ENCODE data around the gene TLX1.

Gene TLX1

DNA sequence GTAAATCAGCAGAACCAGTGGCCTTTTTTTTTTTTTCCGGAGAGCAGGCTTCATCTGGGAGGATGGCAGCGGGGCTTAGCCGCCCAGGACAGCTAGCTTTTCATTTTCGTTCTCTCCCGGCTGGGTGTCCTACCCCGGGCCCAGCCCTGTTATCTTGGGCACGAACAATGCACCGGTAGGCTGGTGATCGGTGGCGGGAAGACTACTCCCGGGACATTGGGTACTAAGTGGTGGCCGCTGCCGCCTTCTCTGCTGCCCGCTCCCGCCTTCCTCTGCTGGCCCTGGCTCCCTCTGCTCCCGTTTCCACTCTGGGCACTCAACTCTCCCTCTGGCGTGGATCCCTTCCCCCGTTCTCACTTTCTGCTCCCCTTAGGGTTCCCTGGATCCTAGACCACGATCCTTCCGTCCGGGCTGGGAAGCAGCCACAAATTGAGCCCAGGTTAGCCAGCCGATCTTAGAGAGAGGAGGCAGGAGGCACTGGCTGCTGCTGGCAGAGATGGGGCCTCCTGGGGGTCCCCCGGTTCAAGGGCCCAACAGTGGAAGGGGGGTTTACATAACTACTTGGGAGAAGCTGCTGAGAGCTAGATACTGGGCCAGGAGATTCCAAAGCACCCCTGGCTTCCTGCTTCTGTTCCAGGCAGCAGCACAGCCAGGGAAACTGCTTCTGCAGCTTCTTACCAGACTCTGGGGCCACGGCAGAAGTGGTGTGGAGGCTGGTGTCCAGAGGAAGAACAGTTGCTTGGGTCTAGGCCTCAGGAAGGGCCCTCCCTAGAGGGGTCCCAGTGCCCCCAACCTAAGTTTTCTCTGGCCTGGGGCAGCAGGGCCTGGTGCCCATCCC lies 1.8 kb downstream of the TLX1 start:
- no peak overlapping the region for H3K27ac ChIP-seq
- no peak for DNase-seq (ENCODE audit: low read depth, low spot score)

DNA sequence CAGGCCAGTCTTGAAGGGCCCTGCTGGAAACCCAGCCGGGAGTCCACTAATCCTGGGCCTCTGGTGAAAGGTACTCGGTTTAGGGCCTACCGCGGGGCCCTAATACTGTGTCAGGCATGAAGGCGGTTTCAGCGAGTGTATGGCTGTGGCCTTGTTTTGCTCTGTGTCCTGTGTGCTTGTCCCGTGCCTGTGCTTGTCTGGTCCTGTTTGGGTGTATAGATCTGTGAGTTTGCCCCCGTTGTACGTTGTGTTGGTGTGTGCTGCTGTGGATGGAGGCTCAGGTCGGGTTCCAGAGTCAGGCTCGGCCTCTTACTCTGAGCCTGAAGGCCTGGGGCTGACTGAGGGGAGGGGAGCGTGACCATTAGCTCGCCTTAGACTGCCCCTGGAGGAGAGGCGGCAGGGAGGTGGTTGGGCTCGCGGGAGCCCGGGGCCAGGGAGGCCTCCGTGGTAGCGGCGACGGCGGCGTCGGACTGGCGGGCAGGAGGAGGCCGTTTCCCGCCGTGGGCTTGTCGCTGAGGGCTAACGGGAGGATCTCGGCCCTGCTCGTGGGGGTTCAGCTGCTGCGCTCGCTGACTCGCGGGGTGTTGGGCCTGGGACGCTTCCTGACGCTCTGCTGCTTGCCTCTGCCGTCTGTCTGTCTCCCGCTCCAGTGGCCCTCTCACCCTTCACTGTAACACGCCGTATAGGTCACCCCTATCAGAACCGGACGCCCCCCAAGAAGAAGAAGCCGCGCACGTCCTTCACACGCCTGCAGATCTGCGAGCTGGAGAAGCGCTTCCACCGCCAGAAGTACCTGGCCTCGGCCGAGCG lies 2.6 kb downstream of the TLX1 start:
- DNase-seq (ENCODE audit: low read depth, low spot score) = no peak
- H3K27ac ChIP-seq = no peak overlapping the region

- no peak for DNase-seq (ENCODE audit: low read depth, low spot score)
Measured at GRCh38 chr10:101134299-101135127, 3.4 kb downstream of the TLX1 start.

DNA sequence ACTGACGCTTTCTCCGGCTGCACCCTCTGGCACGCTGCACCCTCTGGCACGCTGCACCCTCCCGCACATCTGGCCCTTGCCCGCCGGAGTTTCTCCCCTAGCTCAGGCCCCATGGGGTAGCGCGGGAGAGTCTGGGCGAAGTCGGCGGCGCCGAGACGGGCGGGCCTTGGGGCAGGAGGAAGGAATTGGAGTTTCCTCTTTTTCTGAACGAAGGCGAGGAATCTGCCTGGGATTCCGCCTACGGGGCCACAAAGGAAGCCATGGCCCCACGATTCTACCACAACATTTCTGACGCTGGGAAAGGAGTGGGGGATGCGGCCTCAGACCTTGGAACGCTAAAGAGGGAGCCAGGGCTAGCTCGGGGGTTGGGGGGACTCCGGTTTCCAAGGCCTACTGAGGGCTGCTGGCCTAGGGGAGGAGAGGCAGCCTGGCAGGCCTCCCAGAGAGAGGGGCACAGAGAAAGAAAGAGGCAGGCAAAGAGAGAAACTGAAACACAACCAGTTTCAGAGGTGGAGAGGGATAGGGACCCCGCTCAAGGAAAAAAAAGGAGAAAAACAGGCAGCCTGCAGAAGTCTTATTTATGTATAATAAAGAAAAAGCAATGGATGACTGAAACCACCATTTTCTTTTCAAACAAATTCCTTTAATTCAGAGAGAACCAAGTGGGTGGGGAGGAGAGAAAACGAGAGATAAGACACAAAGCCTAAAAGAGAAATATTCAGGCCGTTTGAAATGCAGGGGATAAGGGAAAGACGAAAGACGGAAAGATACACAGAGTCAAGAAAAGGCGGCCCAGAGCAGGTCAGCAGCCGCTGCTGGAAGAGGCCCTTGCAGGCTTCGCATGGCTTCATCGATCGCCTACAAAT lies 4.3 kb downstream of the TLX1 start:
- no peak for DNase-seq (ENCODE audit: low read depth, low spot score)
- H3K27ac ChIP-seq = no peak overlapping the region

More at GRCh38 chr10:101134299-101135127, 3.4 kb downstream of the TLX1 start:
- H3K27ac ChIP-seq = no peak overlapping the region

- no peak overlapping the region for H3K27ac ChIP-seq
- no peak for DNase-seq (ENCODE audit: low read depth, low spot score)
Measured at GRCh38 chr10:101136007-101136707, 5.1 kb downstream of the TLX1 start.

DNA sequence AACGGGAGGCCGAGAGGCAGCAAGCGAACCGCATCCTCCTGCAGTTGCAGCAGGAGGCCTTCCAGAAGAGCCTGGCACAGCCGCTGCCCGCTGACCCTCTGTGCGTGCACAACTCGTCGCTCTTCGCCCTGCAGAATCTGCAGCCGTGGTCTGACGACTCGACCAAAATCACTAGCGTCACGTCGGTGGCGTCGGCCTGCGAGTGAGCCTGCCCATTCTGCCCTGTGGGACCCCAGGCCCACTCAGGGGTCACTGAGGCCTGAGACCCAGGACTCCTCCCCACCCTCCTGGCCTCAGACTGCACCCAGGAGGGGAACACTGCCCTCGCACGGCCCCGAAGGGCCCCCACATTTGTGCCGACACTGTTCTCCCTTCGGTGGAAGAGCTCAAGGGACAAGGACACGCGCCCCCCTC lies 5.6 kb downstream of the TLX1 start:
- no peak overlapping the region for H3K27ac ChIP-seq
- no peak for DNase-seq (ENCODE audit: low read depth, low spot score)

DNA sequence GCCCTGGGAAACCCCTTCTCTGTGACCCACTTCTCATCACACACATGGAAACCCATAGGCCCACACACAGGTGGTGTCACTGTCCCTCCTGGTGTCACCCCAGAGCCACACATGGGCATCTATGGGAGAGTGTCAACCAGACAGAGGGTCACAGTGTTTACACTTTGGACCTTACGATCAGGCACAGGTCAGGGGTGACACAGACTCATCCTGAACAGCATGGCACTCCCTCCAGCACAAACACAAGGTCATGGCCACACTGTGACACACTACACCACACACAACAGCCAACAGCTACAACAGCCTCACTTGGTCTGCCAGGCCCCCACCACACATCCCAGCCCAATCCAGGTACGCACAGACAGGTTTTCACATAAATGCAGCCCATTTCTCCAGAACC lies 6.2 kb downstream of the TLX1 start:
- no peak for DNase-seq (ENCODE audit: low read depth, low spot score)
- H3K27ac ChIP-seq = no peak overlapping the region

- no peak for DNase-seq (ENCODE audit: low read depth, low spot score)
- no peak overlapping the region for H3K27ac ChIP-seq
Measured at GRCh38 chr10:101138788-101139420, 7.8 kb downstream of the TLX1 start.

GRCh38 chr10:101139421-101139911 lies 8.4 kb downstream of the TLX1 start:
- DNase-seq (ENCODE audit: low read depth, low spot score) = no peak
- H3K27ac ChIP-seq = no peak overlapping the region

- no peak overlapping the region for H3K27ac ChIP-seq
- no peak for DNase-seq (ENCODE audit: low read depth, low spot score)
Measured at GRCh38 chr10:101140084-101140949, 9.2 kb downstream of the TLX1 start.

DNA sequence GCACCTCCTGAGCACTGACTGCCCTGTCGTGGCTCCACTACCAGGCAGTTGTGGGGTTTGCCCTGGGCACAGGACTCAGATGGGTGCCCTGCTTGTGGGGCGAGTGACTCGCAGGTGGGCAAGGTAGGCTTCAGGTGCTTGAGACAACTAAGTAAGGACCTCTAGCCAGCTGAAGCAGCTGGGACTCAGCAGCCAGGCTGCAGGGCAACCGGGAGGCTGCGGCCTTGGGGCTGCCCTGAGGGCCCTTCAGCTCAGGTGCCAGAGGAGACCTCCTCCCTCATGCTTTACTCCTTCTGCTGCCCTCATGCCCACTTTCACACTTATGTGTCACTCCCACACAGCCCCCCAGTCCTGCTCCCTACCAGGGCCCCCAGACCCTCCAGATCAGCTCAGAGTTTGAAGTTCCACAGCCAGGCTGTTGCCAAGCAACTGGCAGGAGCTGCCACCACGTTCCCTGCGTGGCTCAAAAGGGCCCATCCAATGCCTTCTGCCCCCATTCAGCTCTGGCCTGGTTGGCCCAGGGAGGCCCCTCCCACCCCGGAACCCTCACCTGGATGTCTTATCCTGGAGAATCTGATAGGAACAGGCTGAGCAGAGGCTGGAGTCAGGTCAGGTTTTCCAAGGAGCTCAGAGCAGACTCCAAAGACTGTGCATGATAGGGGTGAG lies 10.0 kb downstream of the TLX1 start:
- DNase-seq (ENCODE audit: low read depth, low spot score) = no peak
- H3K27ac ChIP-seq = no peak overlapping the region

GRCh38 chr10:101141616-101142532 lies 10.8 kb downstream of the TLX1 start:
- H3K27ac ChIP-seq = no peak overlapping the region
- no peak for DNase-seq (ENCODE audit: low read depth, low spot score)

DNA sequence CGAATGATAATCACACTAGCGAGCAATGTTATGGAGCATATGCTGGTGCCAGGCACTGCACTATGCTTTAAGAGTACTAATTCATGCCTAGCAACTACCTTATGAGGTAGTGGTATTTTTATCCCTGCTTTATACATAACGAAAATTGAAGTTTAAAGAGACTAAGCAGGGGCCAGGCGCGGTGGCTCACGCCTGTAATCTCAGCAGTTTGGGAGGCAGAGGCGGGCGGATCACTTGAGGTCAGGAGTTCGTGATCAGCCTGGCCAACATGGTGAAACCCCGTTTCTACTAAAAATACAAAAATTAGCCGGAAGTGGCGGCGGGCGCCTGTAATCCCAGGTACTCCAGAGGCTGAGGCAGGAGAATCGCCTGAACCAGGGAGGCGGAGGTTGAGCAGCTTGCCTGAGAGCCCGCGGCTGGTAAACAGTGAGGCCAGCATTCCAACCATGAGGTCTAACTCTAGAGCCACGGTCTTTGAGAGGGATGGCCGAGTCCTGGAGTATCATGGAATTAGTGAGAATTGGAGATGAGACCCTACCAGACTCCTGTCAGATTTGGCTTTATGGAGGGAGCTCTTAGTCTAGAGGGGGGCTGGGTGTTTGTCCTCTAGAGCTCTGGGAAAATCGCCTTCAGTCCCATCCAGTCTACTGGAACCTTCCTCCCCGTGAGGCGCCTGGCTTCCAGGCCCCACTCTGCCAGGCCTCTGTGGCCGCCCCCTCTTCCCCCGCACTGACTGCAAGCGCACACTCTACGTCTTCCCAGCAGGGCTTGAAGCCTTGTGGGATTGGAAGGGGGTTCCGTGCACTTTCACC lies 11.6 kb downstream of the TLX1 start:
- DNase-seq (ENCODE audit: low read depth, low spot score) = no peak
- no peak overlapping the region for H3K27ac ChIP-seq

DNA sequence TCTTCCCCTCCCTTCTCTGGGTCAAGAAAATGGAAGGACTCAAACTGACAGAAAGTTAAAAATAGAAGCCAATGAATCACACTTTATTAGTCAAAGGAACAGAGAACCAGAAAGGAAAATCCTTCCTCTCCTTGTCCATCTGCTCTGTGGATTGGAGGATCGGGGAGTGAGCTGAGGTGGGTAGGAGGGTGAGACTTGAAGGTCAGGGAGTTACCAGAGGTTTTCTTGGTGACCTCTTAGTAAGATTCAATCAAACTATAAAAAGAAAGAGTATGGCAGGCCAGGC lies 12.2 kb downstream of the TLX1 start:
- DNase-seq (ENCODE audit: low read depth, low spot score) = no peak
- H3K27ac ChIP-seq = no peak overlapping the region

DNA sequence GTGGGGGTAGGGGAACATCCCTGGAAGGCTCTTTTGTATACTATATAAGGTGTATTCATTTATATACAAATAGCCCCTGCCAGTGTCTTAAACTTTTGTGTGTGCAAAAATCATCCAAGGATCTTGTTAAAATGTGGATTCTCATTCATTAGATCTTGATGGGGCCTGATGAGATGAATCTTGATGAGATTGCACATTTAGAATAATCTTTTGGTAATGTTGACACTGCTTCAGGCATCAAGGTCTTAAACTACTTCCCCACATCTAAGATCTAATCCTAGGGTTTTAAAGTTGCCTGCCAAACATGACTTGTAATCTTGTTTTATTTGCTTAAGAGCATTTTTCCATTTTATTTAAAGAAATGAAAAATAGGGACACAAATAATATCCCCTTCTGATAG lies 13.0 kb downstream of the TLX1 start:
- H3K27ac ChIP-seq = no peak overlapping the region
- DNase-seq (ENCODE audit: low read depth, low spot score) = no peak

All from epithelial cell of prostate (primary cell).